ENCODE measurements around the gene HRH2. TPM values are rescaled to one million over a fixed set of nuclear protein-coding genes. Genes with fewer than 3 reads are reported as not detected.

The HRH2 gene
- total RNA-seq, 1 experiment from 2014 or later = 3.3 TPM

GRCh38 chr5:175617447-175617846 lies 40.4 kb upstream of the HRH2 start:
- H3K27me3 ChIP-seq (ENCODE audit: insufficient read depth, low read length) = no peaks in the 10 kb centered on the region
- H3K18ac ChIP-seq (ENCODE audit: insufficient read length, low read depth, low read length) = no peak overlapping the region
- no peak overlapping the region for H4K91ac ChIP-seq (ENCODE audit: insufficient read length, low read depth, low read length)
- no peak overlapping the region for H2BK120ac ChIP-seq (ENCODE audit: low read depth, low read length, poor library complexity, severe bottlenecking)
- no peak overlapping the region for H2AFZ ChIP-seq (ENCODE audit: low read length)
- H2BK20ac ChIP-seq (ENCODE audit: low read depth, low read length, poor library complexity, severe bottlenecking) = no peak overlapping the region
- H4K8ac ChIP-seq (replicated peaks; ENCODE audit: insufficient read length, low read depth, low read length) = no peak overlapping the region
- no peak overlapping the region for H3K4me3 Mint-ChIP-seq
- peak; percentile 64 for TF ChIP-seq CTCF (conservative IDR thresholded peaks at IDR 0.05)
- H3K9me3 Mint-ChIP-seq = peaks cover 0 to 12% of the 10 kb centered on the region in 2 experiments
- no peak overlapping the region for H2BK15ac ChIP-seq (ENCODE audit: low read depth, low read length)
- peaks cover 14% of the 10 kb centered on the region in 2 experiments for H3K4me1 Mint-ChIP-seq
- peaks cover 1% of the 10 kb centered on the region; the same call in 1 of the 2 replicates for H3K27me3 Mint-ChIP-seq (ENCODE audit: low read depth)
- no peaks in the 10 kb centered on the region for H3K79me2 ChIP-seq (ENCODE audit: insufficient read depth, low read length)
- no peak overlapping the region for H2BK5ac ChIP-seq (ENCODE audit: insufficient read length, low read length)
- no peak overlapping the region for H3K27ac ChIP-seq (ENCODE audit: insufficient read length, low read depth, low read length)
- DNase-seq = peak; percentile 71
- H3K23me2 ChIP-seq (ENCODE audit: insufficient read length, low read depth, low read length, poor library complexity, severe bottlenecking) = no peaks in the 10 kb centered on the region
- no CpG with 5 or more reads among the region's 6 CpGs for WGBS (ENCODE audit: extremely low coverage, insufficient read length, low lambda C conversion rate)
- H3K56ac ChIP-seq (ENCODE audit: insufficient read length, low read depth, low read length) = no peak overlapping the region
- H3K9me3 ChIP-seq (ENCODE audit: control insufficient read depth, low read depth, low read length) = peaks cover 13% of the 10 kb centered on the region
- peaks cover 0 to 13% (median 6%) of the 10 kb centered on the region in 3 experiments; a peak in 5 of 7 replicates for H3K36me3 Mint-ChIP-seq (ENCODE audit: insufficient read depth in 1 of 3, low read depth in 3 of 3)
- H3K14ac ChIP-seq (ENCODE audit: insufficient read depth, low read length) = no peak overlapping the region
- H3K79me1 ChIP-seq (ENCODE audit: insufficient read depth, low read depth, low read length, poor library complexity, severe bottlenecking) = no peaks in the 10 kb centered on the region
- no peak overlapping the region for H3K4me2 ChIP-seq (ENCODE audit: insufficient read depth, insufficient read length, low read length)
- H3K4me1 ChIP-seq (ENCODE audit: insufficient read depth, low read length) = no peaks in the 10 kb centered on the region
- H4K5ac ChIP-seq (ENCODE audit: insufficient read length, low read depth, low read length) = no peak overlapping the region
- no peak overlapping the region for H3K4ac ChIP-seq (ENCODE audit: low read depth, low read length)
- 0 out of 7 replicates have a peak overlapping the region, but pooled peaks of 1 of the 3 experiments have one; percentile 14 for H3K27ac Mint-ChIP-seq
- H3T11ph ChIP-seq (ENCODE audit: low read length) = no peak overlapping the region
- H3K9ac ChIP-seq (ENCODE audit: extremely low read depth, insufficient read length, low read length) = no peak overlapping the region
- H2AK5ac ChIP-seq (ENCODE audit: insufficient read length, low read length) = no peak overlapping the region
- no peak overlapping the region for H2BK12ac ChIP-seq (ENCODE audit: insufficient read length, low read depth, low read length)
- H3K23ac ChIP-seq (ENCODE audit: insufficient read length, low read depth, low read length) = no peak overlapping the region
- no peaks in the 10 kb centered on the region for H4K20me1 ChIP-seq (ENCODE audit: control insufficient read depth, insufficient read depth, insufficient read length)
